DMS79 treated with DMSO at 0.1 percent for 48 hours (cell line): ENCODE results near the gene CALHM3.

ENCODE experiments used
- DNase-seq: peaks from one replicate; lab custom pipeline; 2025; lab: John Stamatoyannopoulos, UW

Gene CALHM3

DNA sequence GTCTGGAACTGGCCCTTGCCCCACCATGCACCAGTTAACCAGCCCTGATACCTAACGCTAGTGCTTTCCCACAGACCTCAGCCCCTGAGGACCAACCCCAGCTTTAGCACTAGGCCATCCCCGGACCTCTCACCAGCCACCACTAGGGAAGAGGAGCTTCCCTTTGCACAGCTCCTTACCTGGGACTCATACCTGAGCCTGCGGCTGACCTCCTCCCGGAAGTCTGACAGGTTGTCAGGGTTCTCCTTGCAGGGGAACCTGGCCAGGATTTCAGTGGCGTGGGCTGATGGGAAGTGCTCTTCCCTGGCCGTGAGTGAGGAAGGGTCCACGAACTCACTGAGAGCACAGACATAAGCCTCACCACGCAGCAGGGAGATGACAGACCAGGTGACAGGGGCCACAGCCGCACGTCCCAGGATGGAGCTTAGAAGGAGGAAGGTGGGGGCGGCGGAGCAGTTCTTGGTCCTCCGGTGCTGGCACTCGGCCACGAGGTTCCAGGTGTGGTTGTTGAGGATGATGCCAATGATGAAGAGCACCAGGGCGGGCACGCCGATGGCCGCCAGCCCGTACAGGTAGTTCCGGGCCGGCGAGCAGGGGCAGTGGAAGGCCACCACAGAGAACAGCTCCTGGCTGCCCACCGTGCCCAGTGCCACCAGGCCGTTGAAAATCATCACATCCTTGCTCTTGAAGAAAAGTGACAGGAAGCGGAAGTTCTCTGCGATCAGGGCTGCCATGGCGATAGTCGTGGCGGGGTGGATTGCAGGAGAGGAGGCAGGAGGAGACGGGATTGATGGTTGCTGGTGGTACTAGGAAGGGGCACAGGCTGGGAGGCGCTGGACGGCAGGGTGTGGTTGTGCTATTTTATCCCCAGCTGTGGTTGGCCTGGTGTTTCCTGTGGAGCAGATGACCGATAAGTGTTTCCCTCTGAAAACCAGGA lies 29.6 kb downstream of the CALHM3 start:
- no peak for DNase-seq

DNA sequence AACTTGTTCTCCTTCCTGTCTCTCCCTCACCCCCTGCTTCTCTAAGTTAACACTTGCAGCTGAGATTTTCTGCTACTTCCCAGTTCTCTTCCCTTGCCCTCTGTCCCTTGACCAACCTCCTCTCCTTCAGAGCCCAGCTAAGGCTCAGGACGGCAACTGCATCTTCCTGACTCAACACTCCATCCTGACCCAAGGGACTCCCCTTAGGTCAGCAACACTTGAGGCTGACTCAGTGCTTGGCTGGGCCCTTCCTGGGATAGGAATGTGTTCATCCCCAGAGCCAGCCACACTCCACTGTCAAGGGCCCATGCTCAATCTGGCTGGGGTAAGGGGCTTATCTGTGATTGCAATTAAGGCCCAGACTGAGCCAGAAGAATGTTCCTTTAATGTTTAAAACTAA lies 30.3 kb downstream of the CALHM3 start:
- DNase-seq: no peak

- no peak for DNase-seq
Measured at GRCh38 chr10:103447187-103447586, 31.9 kb downstream of the CALHM3 start.

DNA sequence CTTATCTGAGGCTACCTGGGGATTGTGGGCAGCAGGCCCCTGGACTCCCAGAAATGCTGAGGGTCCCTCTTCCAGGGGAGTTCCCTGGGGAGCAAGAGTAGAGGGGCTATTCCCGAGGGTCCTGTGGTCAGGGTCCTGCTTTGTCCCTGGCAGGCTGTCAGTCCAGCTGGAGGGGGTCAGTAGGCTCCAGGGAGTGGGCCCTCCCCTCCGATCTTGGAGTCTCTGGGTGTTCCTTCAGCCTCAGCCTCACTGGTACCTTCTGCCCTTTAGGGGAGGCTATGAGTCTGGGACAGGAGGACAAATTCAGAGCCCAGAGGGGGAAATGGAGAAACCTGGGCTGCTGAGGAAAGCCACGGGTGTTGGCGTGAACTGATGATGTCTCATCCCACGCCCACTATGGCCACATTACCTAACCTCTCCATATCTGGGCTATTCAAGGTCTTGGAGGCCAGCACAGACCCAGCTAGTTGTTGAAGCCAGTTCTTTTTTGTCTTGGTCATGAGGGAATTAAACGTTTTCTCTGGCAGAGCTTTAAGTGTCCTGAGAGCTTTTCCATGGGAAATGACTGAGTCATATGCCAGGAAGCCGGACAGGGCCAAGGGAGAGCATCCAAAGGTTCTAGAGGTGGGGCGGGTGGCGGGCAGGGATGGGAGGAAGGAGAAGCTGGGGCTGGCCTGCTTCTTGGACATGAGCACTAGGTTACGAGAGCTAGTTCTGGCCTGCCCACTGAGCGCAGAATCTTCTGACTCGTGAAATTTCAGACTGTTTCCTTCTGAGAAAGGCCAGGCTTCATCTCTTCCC lies 33.1 kb downstream of the CALHM3 start:
- no peak for DNase-seq

DNA sequence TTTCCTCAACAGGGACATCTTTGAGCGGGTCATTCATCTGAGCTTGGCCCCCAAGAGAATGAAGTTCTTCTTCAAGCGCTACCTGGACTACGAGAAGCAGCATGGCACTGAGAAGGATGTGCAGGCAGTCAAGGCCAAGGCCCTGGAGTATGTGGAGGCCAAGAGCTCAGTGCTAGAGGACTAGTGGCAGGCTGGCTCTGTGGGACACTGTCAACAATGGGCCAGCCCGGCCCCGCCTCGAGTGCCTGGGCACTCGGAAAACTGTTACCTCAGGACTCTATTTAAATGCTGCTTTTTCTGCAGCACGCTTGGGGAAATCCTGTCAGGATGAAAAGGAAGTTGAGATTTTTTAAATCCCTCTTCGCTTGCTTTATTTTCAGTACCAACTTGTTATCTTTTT lies 33.7 kb downstream of the CALHM3 start:
- DNase-seq: no peak

- no peak for DNase-seq
Measured at GRCh38 chr10:103444478-103444877, 34.6 kb downstream of the CALHM3 start.

GRCh38 chr10:103443475-103444185 lies 35.4 kb downstream of the CALHM3 start:
- DNase-seq: no peak

GRCh38 chr10:103442031-103442461 lies 37.0 kb downstream of the CALHM3 start:
- DNase-seq: no peak

GRCh38 chr10:103441611-103442010 lies 37.4 kb downstream of the CALHM3 start:
- DNase-seq: no peak

GRCh38 chr10:103441206-103441605 lies 37.8 kb downstream of the CALHM3 start:
- DNase-seq: no peak

DNA sequence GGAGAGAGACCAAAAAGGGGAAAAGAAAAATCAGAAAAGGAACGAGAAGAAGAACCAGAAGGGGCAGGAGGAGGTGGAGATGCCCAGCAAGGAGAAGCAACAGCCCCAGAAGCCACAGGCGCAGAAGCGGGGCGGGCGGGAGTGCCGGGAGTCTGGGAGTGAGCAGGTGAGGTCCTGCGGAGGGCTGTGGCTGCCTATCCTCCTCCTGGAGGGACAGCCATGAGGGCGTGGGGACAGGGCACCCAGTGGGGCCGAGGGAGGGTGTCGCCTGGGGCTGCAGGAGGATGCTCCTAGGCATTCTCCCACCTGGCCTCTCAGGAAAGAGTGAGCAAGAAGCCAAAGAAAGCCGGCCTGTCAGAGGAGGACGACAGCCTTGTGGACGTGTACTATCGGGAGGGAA lies 38.6 kb downstream of the CALHM3 start:
- no peak for DNase-seq

DNA sequence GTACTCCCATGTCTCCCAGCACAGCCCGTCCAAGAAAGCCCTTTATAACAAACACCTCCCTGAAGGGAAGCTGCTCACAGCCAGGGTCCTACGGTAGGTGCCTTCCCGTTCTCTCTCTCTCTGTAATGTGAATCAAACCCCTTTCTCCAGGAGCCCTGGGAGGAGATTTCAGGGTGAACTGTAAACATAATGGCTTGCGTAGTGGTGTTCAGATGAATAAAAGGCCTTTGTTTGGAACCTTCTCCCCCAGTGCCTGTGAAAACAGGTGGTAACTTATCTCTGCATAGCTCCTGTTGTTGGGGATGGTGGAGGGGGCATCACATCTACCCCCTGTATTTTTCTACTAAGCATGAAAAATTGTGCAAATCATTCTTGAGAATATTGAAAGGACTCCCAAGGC lies 39.3 kb downstream of the CALHM3 start:
- no peak for DNase-seq

DNA sequence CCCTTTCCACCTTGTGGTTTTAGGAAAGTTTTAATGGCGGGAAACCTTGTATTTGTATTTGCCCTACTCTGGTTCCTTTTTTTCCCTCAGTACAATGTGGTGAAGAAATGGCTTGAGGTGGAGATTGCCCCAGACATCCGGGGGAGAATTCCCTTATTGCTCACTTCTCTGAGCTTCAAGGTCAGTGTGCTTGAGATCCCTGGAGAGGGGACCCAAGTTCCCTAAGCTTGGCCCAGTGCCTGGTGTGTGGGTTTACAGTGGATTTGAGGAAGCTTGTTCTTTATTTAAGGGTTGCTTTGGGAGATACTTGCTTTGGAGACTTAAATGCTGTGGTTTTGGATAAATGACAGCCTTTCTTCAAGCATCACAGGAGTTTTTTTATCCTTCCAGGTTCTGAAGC lies 45.2 kb downstream of the CALHM3 start:
- no peak for DNase-seq

- no peak for DNase-seq
Measured at GRCh38 chr10:103431902-103432301, 47.1 kb downstream of the CALHM3 start.

- no peak for DNase-seq
Measured at GRCh38 chr10:103429647-103430046, 49.4 kb downstream of the CALHM3 start.

DNA sequence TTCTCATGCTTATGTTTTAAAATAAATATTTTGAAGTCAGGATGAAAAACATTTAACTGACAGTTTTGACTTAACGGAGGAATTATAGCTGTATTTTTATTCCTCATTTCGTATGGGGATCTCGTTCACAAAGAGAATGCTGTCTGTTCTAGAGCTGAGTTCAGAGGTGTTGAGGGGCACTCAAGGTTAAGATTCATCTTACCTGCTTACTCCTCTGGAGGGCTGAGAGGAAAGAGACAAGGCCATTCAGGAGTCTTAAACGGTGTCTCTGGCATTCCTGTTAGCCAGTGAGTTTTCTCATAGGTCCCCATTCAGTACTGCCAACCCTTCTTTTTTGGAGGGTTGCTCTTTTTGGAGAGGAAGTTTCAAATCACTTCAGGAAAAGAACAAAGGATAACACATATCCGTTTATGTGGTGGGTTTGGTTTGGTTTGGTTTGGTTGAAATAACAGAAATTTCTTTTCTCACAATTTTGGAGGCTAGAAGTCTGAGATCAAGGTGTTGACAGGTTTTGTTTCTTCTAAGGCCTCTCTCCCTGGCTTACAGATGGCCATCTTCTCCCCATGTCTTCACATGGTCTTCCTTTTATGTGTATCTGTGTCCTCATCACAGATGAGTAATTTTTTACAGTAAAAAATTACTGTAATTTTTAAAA lies 49.9 kb downstream of the CALHM3 start:
- no peak for DNase-seq

- no peak for DNase-seq
Measured at GRCh38 chr10:103427866-103428265, 51.2 kb downstream of the CALHM3 start.

GRCh38 chr10:103423748-103424147 lies 55.3 kb downstream of the CALHM3 start:
- DNase-seq: no peak
